ENCODE data around the gene FGFR4. TPM values are rescaled to one million over a fixed set of nuclear protein-coding genes. Genes with fewer than 3 reads are reported as not detected.

FGFR4 gene
- total RNA-seq, 3 donors from 2014 or later (not counting 1 experiment from before 2014, with no cell fraction given), result 0.72 to 1.5 (median 1.3) TPM

GRCh38 chr5:177081859-177082258 lies 4.9 kb upstream of the FGFR4 start:
- H3K27ac Mint-ChIP-seq, result no peak overlapping the region

GRCh38 chr5:177083357-177083756 lies 3.4 kb upstream of the FGFR4 start:
- Histone ChIP-seq H3K36me3 (ENCODE audit: control insufficient read depth, insufficient read depth, low read length) (no peaks in the 10 kb centered on the region), H3K4me3 (ENCODE audit: low read length) (no peak overlapping the region), H3K27ac (ENCODE audit: low read length) (no peak overlapping the region), H3K4me1 (ENCODE audit: control insufficient read depth, insufficient read depth, low read length) (peaks cover 9% of the 10 kb centered on the region), H3K9me3 (ENCODE audit: control insufficient read depth, insufficient read depth, low read length) (no peaks in the 10 kb centered on the region), H3K27me3 (ENCODE audit: control insufficient read depth, insufficient read depth, low read length) (peaks cover 5% of the 10 kb centered on the region)
- WGBS (ENCODE audit: insufficient coverage), result 76% methylated on average over 4 of the region's 4 CpGs
- no peaks in the 10 kb centered on the region for H3K36me3 Mint-ChIP-seq
- no peak for DNase-seq
- no peak overlapping the region for H3K4me3 Mint-ChIP-seq
- no peak for ATAC-seq
- intact Hi-C loops (cut with micrococcal nuclease), result no loop called here
- H3K4me1 Mint-ChIP-seq, result peaks cover 13 to 15% of the 10 kb centered on the region in 2 donors
- peaks cover 0 to 13% of the 10 kb centered on the region in 2 donors for H3K27me3 Mint-ChIP-seq (ENCODE audit: low read depth in 2 of 2)
- no peak for TF ChIP-seq CTCF (IDR thresholded peaks at IDR 0.05)
- H3K9me3 Mint-ChIP-seq, result no peaks in the 10 kb centered on the region
- no peak overlapping the region for H3K27ac Mint-ChIP-seq

More at GRCh38 chr5:177081859-177082258, 4.9 kb upstream of the FGFR4 start:
- Mint-ChIP-seq H3K4me1 (peaks cover 7 to 9% of the 10 kb centered on the region in 2 donors), H3K9me3 (no peaks in the 10 kb centered on the region), H3K27me3 (ENCODE audit: low read depth in 2 of 2) (peaks cover 0 to 6% of the 10 kb centered on the region in 2 donors), H3K36me3 (no peaks in the 10 kb centered on the region), H3K4me3 (no peak overlapping the region)
- ATAC-seq (no peak), DNase-seq (no peak)
- TF ChIP-seq CTCF (IDR thresholded peaks at IDR 0.05), result no peak
- Histone ChIP-seq H3K36me3 (ENCODE audit: control insufficient read depth, insufficient read depth, low read length) (no peaks in the 10 kb centered on the region), H3K4me3 (ENCODE audit: low read length) (no peak overlapping the region), H3K27me3 (ENCODE audit: control insufficient read depth, insufficient read depth, low read length) (no peaks in the 10 kb centered on the region), H3K9me3 (ENCODE audit: control insufficient read depth, insufficient read depth, low read length) (no peaks in the 10 kb centered on the region), H3K27ac (ENCODE audit: low read length) (no peak overlapping the region), H3K4me1 (ENCODE audit: control insufficient read depth, insufficient read depth, low read length) (no peaks in the 10 kb centered on the region)
- WGBS (ENCODE audit: insufficient coverage), result 93% methylated on average over 10 of the region's 10 CpGs
- intact Hi-C loops (cut with micrococcal nuclease), result no loop called here

GRCh38 chr5:177084175-177084574 lies 2.5 kb upstream of the FGFR4 start:
- TF ChIP-seq CTCF (IDR thresholded peaks at IDR 0.05), result no peak
- Histone ChIP-seq H3K4me1 (ENCODE audit: control insufficient read depth, insufficient read depth, low read length) (peaks cover 9% of the 10 kb centered on the region), H3K9me3 (ENCODE audit: control insufficient read depth, insufficient read depth, low read length) (no peaks in the 10 kb centered on the region), H3K27ac (ENCODE audit: low read length) (no peak overlapping the region), H3K36me3 (ENCODE audit: control insufficient read depth, insufficient read depth, low read length) (no peaks in the 10 kb centered on the region), H3K27me3 (ENCODE audit: control insufficient read depth, insufficient read depth, low read length) (peaks cover 5% of the 10 kb centered on the region), H3K4me3 (ENCODE audit: low read length) (no peak overlapping the region)
- Mint-ChIP-seq H3K4me3 (no peak overlapping the region), H3K27ac (no peak overlapping the region), H3K27me3 (ENCODE audit: low read depth in 2 of 2) (peaks cover 8 to 13% of the 10 kb centered on the region in 2 donors), H3K4me1 (peaks cover 13 to 15% of the 10 kb centered on the region in 2 donors), H3K36me3 (no peaks in the 10 kb centered on the region), H3K9me3 (no peaks in the 10 kb centered on the region)
- WGBS (ENCODE audit: insufficient coverage), result 68% methylated on average over 4 of the region's 4 CpGs
- ATAC-seq, result no peak
- DNase-seq, result no peak
- intact Hi-C loops (cut with micrococcal nuclease), result no loop called here

- intact Hi-C loops (cut with micrococcal nuclease), result no loop called here
- TF ChIP-seq CTCF (IDR thresholded peaks at IDR 0.05), result no peak
- peaks cover 8 to 13% of the 10 kb centered on the region in 2 donors for H3K27me3 Mint-ChIP-seq (ENCODE audit: low read depth in 2 of 2)
- ATAC-seq, result no peak
- Histone ChIP-seq H3K27ac (ENCODE audit: low read length) (no peak overlapping the region), H3K4me3 (ENCODE audit: low read length) (no peak overlapping the region), H3K27me3 (ENCODE audit: control insufficient read depth, insufficient read depth, low read length) (peaks cover 5% of the 10 kb centered on the region), H3K9me3 (ENCODE audit: control insufficient read depth, insufficient read depth, low read length) (no peaks in the 10 kb centered on the region), H3K4me1 (ENCODE audit: control insufficient read depth, insufficient read depth, low read length) (peaks cover 9% of the 10 kb centered on the region), H3K36me3 (ENCODE audit: control insufficient read depth, insufficient read depth, low read length) (no peaks in the 10 kb centered on the region)
- H3K27ac Mint-ChIP-seq, result peak overlapping the region; percentile 39 to 67
- no peaks in the 10 kb centered on the region for H3K9me3 Mint-ChIP-seq
- WGBS (ENCODE audit: insufficient coverage), result 77% methylated on average over 13 of the region's 13 CpGs
- DNase-seq, result peak in 1 of 2 donors; percentile 33
- H3K36me3 Mint-ChIP-seq, result no peaks in the 10 kb centered on the region
- peak overlapping the region; percentile 76 for H3K4me3 Mint-ChIP-seq
- H3K4me1 Mint-ChIP-seq, result peaks cover 13 to 15% of the 10 kb centered on the region in 2 donors
Observed at GRCh38 chr5:177085985-177086653, 596 bp upstream of the FGFR4 start.

Measured in natural killer cell (primary cell).